Neutrophil (primary cell): ENCODE data around the gene PSENEN.

ENCODE experiments used
- H3K27ac ChIP-seq: fragments of 200-600 bp; sonication (generic); 2 replicates; pipeline ENCODE4 v1.5.1; 2016; ENCODE audit warnings: mild to moderate bottlenecking, moderate library complexity
- H3K27me3 ChIP-seq: fragments of 200-600 bp; sonication (generic); 2 replicates; pipeline ENCODE4 v1.6.0; 2016; ENCODE audit warnings: mild to moderate bottlenecking
- H3K36me3 ChIP-seq: fragments of 200-600 bp; sonication (generic); 2 replicates; pipeline ENCODE4 v1.5.1; 2017
- H3K4me1 ChIP-seq, 2 experiments: fragments of 200-600 bp in 1 of 2; sonication (generic) in 1 of 2; 1 replicate in 1 of 2; 2 replicates in 1 of 2; pipeline versions ENCODE4 v1.5.1 to v1.6.1; 2013 to 2016; ENCODE audit warnings: low read depth in 1 of 2, low read length in 1 of 2, mild to moderate bottlenecking in 1 of 2, moderate library complexity in 1 of 2; ENCODE audit not compliant: control insufficient read depth in 1 of 2, insufficient read depth in 1 of 2
- H3K4me3 ChIP-seq, 2 experiments: fragments of 200-600 bp in 1 of 2; sonication (generic) in 1 of 2; 1 replicate in 1 of 2; 2 replicates in 1 of 2; pipeline ENCODE4 v1.5.1; 2013 to 2016; ENCODE audit warnings: low read depth in 1 of 2, low read length in 1 of 2, mild to moderate bottlenecking in 1 of 2, moderate library complexity in 1 of 2
- H3K9me3 ChIP-seq: fragments of 200-600 bp; sonication (generic); 2 replicates; pipeline ENCODE4 v1.5.1; 2016
- TF ChIP-seq, protein P1 (sequence below): fragments of 200-600 bp; sonication (generic); IDR thresholded peaks from 2 replicates; pipeline ENCODE4 v1.5.1; 2016; ENCODE audit warnings: antibody characterized with exemption

The PSENEN gene

DNA sequence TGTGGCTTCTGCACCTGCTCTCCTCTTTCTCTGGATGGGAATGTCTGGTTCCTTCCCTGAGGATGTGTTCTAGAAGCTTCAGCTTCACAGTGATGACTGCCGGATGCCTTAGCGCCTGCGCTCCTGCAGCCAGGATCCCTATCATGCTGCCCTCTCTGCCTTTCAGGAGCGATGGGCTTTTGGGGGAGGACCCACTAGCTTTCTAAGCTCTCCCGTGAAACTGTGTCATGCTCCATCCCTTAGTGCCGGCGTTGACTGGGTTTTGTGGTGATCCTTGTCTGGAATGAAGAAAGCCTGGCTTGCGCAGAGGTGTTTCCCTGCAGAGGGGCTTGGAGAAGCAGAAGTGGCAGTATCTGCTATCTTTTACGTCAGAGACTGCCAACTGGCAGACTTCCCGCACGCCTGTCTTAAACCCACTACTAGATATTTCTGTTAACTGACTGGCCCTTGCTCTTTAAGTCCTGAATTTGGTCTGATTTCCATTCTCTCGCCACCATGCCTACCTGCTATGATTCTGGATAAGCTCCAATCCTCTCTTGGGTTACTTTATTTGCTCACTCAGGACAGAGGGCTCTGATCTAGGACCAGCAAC is 31.5 kb upstream of the PSENEN start:
- Histone ChIP-seq H3K27ac (no peak overlapping the region), H3K4me1 (peaks cover 22 to 32% of the 10 kb centered on the region in 2 experiments), H3K36me3 (no peaks in the 10 kb centered on the region), H3K4me3 (no peak overlapping the region), H3K27me3 (peaks cover 31% of the 10 kb centered on the region), H3K9me3 (no peaks in the 10 kb centered on the region)
- TF ChIP-seq, protein P1, sequence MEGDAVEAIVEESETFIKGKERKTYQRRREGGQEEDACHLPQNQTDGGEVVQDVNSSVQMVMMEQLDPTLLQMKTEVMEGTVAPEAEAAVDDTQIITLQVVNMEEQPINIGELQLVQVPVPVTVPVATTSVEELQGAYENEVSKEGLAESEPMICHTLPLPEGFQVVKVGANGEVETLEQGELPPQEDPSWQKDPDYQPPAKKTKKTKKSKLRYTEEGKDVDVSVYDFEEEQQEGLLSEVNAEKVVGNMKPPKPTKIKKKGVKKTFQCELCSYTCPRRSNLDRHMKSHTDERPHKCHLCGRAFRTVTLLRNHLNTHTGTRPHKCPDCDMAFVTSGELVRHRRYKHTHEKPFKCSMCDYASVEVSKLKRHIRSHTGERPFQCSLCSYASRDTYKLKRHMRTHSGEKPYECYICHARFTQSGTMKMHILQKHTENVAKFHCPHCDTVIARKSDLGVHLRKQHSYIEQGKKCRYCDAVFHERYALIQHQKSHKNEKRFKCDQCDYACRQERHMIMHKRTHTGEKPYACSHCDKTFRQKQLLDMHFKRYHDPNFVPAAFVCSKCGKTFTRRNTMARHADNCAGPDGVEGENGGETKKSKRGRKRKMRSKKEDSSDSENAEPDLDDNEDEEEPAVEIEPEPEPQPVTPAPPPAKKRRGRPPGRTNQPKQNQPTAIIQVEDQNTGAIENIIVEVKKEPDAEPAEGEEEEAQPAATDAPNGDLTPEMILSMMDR = no peak

DNA sequence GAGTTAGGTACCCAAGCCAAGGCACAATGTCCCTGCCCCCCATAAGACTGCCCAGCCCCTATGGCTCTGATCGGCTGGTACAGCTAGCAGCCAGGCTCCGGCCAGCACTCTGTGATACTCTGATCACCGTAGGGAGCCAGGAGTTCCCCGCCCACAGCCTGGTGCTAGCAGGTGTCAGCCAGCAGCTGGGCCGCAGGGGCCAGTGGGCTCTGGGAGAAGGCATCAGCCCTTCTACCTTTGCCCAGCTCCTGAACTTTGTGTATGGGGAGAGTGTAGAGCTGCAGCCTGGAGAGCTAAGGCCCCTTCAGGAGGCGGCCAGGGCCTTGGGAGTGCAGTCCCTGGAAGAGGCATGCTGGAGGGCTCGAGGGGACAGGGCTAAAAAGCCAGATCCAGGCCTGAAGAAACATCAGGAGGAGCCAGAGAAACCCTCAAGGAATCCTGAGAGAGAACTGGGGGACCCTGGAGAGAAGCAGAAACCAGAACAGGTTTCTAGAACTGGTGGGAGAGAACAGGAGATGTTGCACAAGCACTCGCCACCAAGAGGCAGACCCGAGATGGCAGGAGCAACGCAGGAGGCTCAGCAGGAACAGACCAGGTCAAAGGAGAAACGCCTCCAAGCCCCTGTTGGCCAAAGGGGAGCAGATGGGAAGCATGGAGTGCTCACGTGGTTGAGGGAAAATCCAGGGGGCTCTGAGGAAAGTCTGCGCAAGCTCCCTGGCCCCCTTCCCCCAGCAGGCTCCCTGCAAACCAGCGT is 30.7 kb upstream of the PSENEN start:
- no peaks in the 10 kb centered on the region for H3K9me3 ChIP-seq
- H3K36me3 ChIP-seq = peaks cover 3% of the 10 kb centered on the region
- peaks cover 26% of the 10 kb centered on the region for H3K27me3 ChIP-seq
- H3K27ac ChIP-seq = no peak overlapping the region
- peaks cover 29 to 35% of the 10 kb centered on the region in 2 experiments for H3K4me1 ChIP-seq
- H3K4me3 ChIP-seq = no peak overlapping the region
- TF ChIP-seq, protein P1 = no peak

DNA sequence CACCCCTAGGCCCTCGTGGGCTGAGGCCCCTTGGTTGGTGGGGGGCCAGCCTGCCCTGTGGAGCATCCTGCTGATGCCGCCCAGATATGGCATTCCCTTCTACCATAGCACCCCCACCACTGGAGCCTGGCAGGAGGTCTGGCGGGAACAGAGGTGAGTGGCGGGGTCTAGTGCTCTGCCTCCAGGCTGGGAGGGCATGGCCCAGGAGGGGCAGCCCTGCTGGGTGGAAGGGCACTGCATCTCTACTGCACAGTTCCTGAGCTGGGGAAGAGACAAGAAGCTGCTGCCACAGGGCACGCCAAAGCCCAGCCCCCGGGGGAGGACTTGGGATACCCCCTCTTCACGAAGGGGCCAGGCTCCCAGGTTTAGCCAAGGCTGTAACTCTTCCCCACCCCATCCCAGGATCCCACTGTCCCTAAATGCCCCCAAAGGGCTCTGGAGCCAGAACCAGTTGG is 30.1 kb upstream of the PSENEN start:
- Histone ChIP-seq H3K27ac (no peak overlapping the region), H3K9me3 (no peaks in the 10 kb centered on the region), H3K27me3 (peaks cover 21% of the 10 kb centered on the region), H3K36me3 (peaks cover 9% of the 10 kb centered on the region), H3K4me1 (peaks cover 29 to 35% of the 10 kb centered on the region in 2 experiments), H3K4me3 (peak overlapping the region in 1 of 2 experiments; percentile 88)
- TF ChIP-seq, protein P1 = no peak

DNA sequence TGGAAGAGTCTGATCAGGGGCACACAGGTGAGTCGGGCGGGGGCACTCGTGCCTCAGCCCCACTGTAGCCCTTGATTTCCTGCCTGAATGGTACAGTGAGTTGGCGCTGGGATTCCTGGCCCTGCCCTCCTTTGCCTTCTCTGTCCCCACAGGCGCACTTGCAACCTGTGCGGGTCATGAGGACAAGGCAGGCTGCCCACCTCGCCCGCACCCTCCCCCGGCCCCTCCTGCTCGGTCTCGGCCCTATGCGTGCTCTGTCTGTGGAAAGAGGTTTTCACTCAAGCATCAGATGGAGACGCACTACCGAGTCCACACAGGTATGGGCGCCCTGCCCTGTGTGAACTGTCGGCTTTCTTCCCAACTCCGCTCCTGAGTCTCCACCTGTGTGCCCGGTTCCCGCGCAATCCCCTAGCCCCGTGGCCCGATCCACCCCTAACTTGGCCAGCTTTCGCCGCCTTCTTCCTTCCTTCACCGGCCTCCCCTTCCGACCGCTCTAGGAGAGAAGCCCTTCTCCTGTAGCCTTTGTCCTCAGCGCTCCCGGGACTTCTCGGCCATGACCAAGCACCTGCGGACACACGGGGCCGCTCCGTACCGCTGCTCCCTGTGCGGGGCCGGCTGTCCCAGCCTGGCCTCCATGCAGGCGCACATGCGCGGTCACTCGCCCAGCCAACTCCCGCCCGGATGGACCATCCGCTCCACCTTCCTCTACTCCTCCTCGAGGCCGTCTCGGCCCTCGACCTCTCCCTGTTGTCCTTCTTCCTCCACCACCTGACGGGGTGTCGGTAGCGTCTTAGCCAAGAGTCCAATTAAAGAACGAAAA is 29.3 kb upstream of the PSENEN start:
- Histone ChIP-seq H3K27ac (peak overlapping the region; percentile 95), H3K4me3 (peak overlapping the region; percentile 88 to 91), H3K4me1 (peaks cover 29 to 35% of the 10 kb centered on the region in 2 experiments), H3K9me3 (no peaks in the 10 kb centered on the region), H3K36me3 (peaks cover 17% of the 10 kb centered on the region), H3K27me3 (peaks cover 13% of the 10 kb centered on the region)
- TF ChIP-seq, protein P1 = no peak

DNA sequence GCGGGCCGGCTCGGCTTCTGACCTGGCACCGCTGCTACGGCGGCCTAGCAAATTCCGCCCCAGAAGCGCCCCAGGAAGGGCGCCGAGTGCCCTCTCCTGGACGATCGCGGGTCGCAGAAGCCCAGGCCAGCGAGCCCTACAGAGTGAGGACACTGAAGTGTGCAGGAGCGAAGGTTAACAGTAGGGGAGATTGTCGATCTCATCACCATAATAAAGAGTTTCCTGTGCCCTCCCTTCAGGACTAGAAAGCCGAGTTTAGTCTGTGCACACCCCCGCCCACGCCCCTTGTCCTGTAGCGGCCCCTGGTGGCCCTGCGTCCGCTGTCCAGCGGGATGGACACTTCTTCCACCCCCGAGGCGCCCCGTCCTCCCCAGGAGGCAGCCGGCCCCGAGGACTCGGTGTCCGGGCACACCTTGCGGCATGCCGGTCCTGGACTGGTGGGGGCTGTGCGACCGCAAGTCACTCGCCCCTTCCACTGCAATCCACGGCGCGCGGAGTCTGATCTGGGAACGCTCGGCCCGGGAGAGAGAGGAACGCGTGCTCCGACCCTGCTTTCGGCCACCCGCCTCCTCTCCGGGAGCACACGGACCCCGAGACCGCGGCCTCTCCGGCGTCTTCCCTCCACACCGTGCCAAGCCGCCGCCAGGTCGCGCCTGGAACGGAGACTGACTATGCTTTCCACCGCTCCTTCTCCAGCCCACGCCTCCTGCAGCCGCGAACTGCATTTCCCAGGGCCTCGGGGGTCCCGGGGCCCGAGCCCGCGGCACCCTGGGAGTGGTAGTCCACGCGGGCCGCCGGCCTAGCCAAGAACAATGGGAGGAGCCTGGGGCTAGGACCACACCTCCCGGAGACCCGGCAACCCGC is 28.4 kb upstream of the PSENEN start:
- Histone ChIP-seq H3K36me3 (peaks cover 26% of the 10 kb centered on the region), H3K4me3 (peak overlapping the region; percentile 88 to 91), H3K27ac (peak overlapping the region; percentile 95), H3K27me3 (peaks cover 10% of the 10 kb centered on the region), H3K9me3 (no peaks in the 10 kb centered on the region), H3K4me1 (peaks cover 29 to 35% of the 10 kb centered on the region in 2 experiments)
- TF ChIP-seq, protein P1 = peak; percentile 87
